CD8-positive, alpha-beta memory T cell (primary cell): ENCODE measurements around the gene UFC1. TPM values are rescaled to one million over a fixed set of nuclear protein-coding genes. Genes with fewer than 3 reads are reported as not detected.
A peak's percentile ranks its signal among the peaks of the same experiment; 100 is the strongest.

Experiments used
- CTCF ChIA-PET: fragments of 350-600 bp; sonication (Branson Sonifier 250); formaldehyde crosslinking; loops from one replicate; lab custom pipeline; 2021; ENCODE audit warnings: antibody characterized with exemption; lab: Charles Lee
- POLR2A ChIA-PET: fragments of 350-600 bp; sonication (Branson Sonifier 250); formaldehyde crosslinking; loops from one replicate; lab custom pipeline; 2021; ENCODE audit warnings: antibody characterized with exemption; lab: Charles Lee
- DNase-seq, 5 donors: peaks; one replicate each; pipeline versions ENCODE4 v3.0.0 to v3.0.0-alpha.2; 2020 to 2022; ENCODE audit warnings: mixed read lengths in 1 of 5
- H3K27ac ChIP-seq: one replicate; pipeline ENCODE4 v1.7.0; 2013; ENCODE audit warnings: low read depth, mild to moderate bottlenecking, low read length, moderate library complexity
- H3K27me3 ChIP-seq: 2 replicates; pipeline ENCODE4 v1.7.0; 2013; ENCODE audit warnings: low read length, mild to moderate bottlenecking; ENCODE audit not compliant: insufficient read depth, poor library complexity, severe bottlenecking
- H3K36me3 ChIP-seq: 2 replicates; pipeline ENCODE4 v1.7.0; 2013; ENCODE audit warnings: mild to moderate bottlenecking, low read length, moderate library complexity; ENCODE audit not compliant: insufficient read depth
- H3K4me1 ChIP-seq: 2 replicates; pipeline ENCODE4 v1.7.0; 2013; ENCODE audit warnings: mild to moderate bottlenecking, low read length, moderate library complexity; ENCODE audit not compliant: insufficient read depth
- H3K4me3 ChIP-seq: 2 replicates; pipeline ENCODE4 v1.7.0; 2013; ENCODE audit warnings: mild to moderate bottlenecking, low read length
- H3K9me3 ChIP-seq: 2 replicates; pipeline ENCODE4 v1.7.0; 2013; ENCODE audit warnings: mild to moderate bottlenecking, low read length
- H3K27ac Mint-ChIP-seq, 8 donors: one replicate each; pipeline ENCODE4 v1.8.0; 2020 to 2021; ENCODE audit warnings: mixed read lengths in 8 of 8, mild to moderate bottlenecking in 6 of 8, inconsistent platforms in 3 of 8, moderate library complexity in 3 of 8
- H3K27me3 Mint-ChIP-seq, 2 donors: one replicate each; pipeline ENCODE4 v1.8.0; 2020 to 2021; ENCODE audit warnings: mixed read lengths in 2 of 2, mild to moderate bottlenecking in 1 of 2, moderate library complexity in 1 of 2
- H3K36me3 Mint-ChIP-seq, 3 donors: one replicate each; pipeline ENCODE4 v1.8.0; 2020 to 2021; ENCODE audit warnings: mixed read lengths in 3 of 3, inconsistent platforms in 1 of 3, mild to moderate bottlenecking in 1 of 3
- H3K4me1 Mint-ChIP-seq, 3 donors: one replicate each; pipeline ENCODE4 v1.8.0; 2020 to 2021; ENCODE audit warnings: mixed read lengths in 3 of 3, inconsistent platforms in 1 of 3, mild to moderate bottlenecking in 1 of 3
- H3K4me3 Mint-ChIP-seq, 7 donors: one replicate each; pipeline ENCODE4 v1.8.0; 2020 to 2021; ENCODE audit warnings: mixed read lengths in 7 of 7, mild to moderate bottlenecking in 6 of 7, moderate library complexity in 4 of 7, inconsistent platforms in 2 of 7
- H3K9me3 Mint-ChIP-seq, 5 donors: one replicate each; pipeline ENCODE4 v1.8.0; 2020 to 2022; ENCODE audit warnings: mixed read lengths in 5 of 5, mild to moderate bottlenecking in 3 of 5, moderate library complexity in 2 of 5, inconsistent platforms in 1 of 5
- polyA plus RNA-seq: library from polyadenylated mRNA; unstranded; fragments of 300-500 nt; fragmentation: Illumina TruSeq; gene quantifications from one replicate; pipeline ENCODE4 v1.2.3, GENCODE V29; 2021
- total RNA-seq, 2 experiments: library from RNA; stranded (reverse); gene quantifications; one replicate each; pipeline ENCODE4 v1.2.3, GENCODE V29; 2021

Gene UFC1
- total and polyA plus RNA-seq, 3 experiments from 2014 or later: 109 to 174 (median 118) TPM

GRCh38 chr1:161171696-161172095 lies 17.9 kb downstream of the UFC1 start:
- POLR2A ChIA-PET: interaction anchor here (1.2 kb wide), 1 partner anchor 11 kb away, joined by 5 read pairs; no protein-coding TSS in a partner anchor

DNA sequence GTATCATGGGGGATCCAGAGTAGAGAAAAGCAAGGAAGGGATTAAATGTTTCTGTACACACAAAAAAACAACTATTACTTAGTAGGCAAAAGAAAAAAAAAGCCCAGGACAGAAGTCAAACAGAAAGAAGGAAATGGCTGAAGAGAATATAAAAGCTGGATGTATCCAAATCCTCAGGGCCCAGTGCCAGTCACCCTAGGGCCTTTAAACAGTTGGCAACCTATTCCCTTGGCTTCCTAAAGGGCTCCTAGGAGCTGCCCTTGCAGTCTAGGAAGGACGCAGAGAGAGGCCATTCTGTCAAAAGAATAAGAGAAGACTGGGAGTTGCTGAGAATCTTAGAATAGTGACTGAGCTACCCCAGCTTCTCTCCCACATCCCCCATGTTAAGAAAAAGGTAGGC lies 18.6 kb downstream of the UFC1 start:
- POLR2A ChIA-PET: no interaction called here
- CTCF ChIA-PET: no interaction called here
- peak overlapping the region in 4 of 8 donors; percentile 50 to 95 (median 79) for H3K27ac Mint-ChIP-seq

More at GRCh38 chr1:161171696-161172095, 17.9 kb downstream of the UFC1 start:
- peaks cover 49 to 67% (median 64%) of the 10 kb centered on the region in 3 donors for H3K4me1 Mint-ChIP-seq
- DNase-seq: no peak
- no peaks in the 10 kb centered on the region for H3K27me3 ChIP-seq
- CTCF ChIA-PET: interaction anchor here (0.9 kb wide), 1 partner anchor 134 kb away, joined by 3 read pairs; no protein-coding TSS in a partner anchor
- H3K4me1 ChIP-seq: peaks cover 20% of the 10 kb centered on the region
- H3K4me3 ChIP-seq: no peak overlapping the region
- no peak overlapping the region for H3K27ac ChIP-seq
- peaks cover 0 to 79% (median 17%) of the 10 kb centered on the region in 3 donors for H3K36me3 Mint-ChIP-seq
- H3K36me3 ChIP-seq: peaks cover 53% of the 10 kb centered on the region
- peak overlapping the region in 3 of 8 donors; percentile 21 to 70 (median 42) for H3K27ac Mint-ChIP-seq
- H3K9me3 Mint-ChIP-seq: no peaks in the 10 kb centered on the region
- peak overlapping the region in 1 of 7 donors; percentile 37 for H3K4me3 Mint-ChIP-seq
- H3K9me3 ChIP-seq: no peaks in the 10 kb centered on the region
- peaks cover 0 to 3% of the 10 kb centered on the region in 2 donors for H3K27me3 Mint-ChIP-seq

DNA sequence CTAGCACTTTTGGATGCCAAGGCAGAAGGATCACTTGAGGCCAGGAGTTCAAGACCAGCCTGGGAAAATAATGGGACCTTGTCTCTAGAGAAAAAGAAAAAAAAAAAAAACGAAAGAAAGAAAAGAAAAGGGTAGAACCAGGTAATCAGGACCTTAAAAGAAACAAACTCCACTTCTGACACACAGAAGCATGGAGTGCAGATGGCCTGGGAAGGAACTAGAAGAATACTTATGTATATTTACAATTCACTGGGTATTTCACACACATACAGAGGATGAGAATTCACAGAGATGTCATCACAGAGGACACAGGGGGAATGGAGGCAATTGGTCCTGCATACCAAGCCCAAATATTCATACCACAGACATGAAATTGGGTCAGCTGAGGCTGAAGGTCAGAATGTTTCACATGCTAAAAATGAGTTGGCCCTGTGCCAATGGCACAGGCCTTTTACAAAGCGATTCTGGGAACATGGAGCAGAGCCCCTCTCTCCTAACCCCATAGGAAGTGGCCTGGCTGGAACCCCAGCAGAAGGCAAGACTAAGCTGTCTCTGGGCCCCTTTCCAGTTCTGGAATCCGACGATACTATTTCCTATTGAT lies 19.1 kb downstream of the UFC1 start:
- Mint-ChIP-seq H3K27ac (peak overlapping the region in 5 of 8 donors; percentile 29 to 95 (median 66)), H3K4me3 (peak overlapping the region in 1 of 7 donors; percentile 77), H3K36me3 (peaks cover 0 to 82% (median 19%) of the 10 kb centered on the region in 3 donors), H3K4me1 (peaks cover 53 to 69% (median 65%) of the 10 kb centered on the region in 3 donors), H3K9me3 (no peaks in the 10 kb centered on the region), H3K27me3 (peaks cover 0 to 5% of the 10 kb centered on the region in 2 donors)
- peaks cover 53% of the 10 kb centered on the region for H3K36me3 ChIP-seq
- H3K9me3 ChIP-seq: no peaks in the 10 kb centered on the region
- ChIA-PET POLR2A (no interaction called here), CTCF (no interaction called here)
- H3K4me3 ChIP-seq: no peak overlapping the region
- no peaks in the 10 kb centered on the region for H3K27me3 ChIP-seq
- H3K4me1 ChIP-seq: peaks cover 18% of the 10 kb centered on the region
- H3K27ac ChIP-seq: no peak overlapping the region
- no peak for DNase-seq

More for the DNA sequence above, 18.6 kb downstream of the UFC1 start:
- no peaks in the 10 kb centered on the region for H3K9me3 ChIP-seq
- Mint-ChIP-seq H3K36me3 (peaks cover 0 to 82% (median 19%) of the 10 kb centered on the region in 3 donors), H3K4me1 (peaks cover 50 to 67% (median 63%) of the 10 kb centered on the region in 3 donors), H3K27me3 (peaks cover 0 to 5% of the 10 kb centered on the region in 2 donors), H3K9me3 (no peaks in the 10 kb centered on the region), H3K4me3 (peak overlapping the region in 1 of 7 donors; percentile 77)
- no peak for DNase-seq
- H3K4me3 ChIP-seq: no peak overlapping the region
- peaks cover 53% of the 10 kb centered on the region for H3K36me3 ChIP-seq
- H3K4me1 ChIP-seq: peaks cover 15% of the 10 kb centered on the region
- no peaks in the 10 kb centered on the region for H3K27me3 ChIP-seq
- no peak overlapping the region for H3K27ac ChIP-seq

GRCh38 chr1:161173711-161174110 lies 19.9 kb downstream of the UFC1 start:
- H3K27ac Mint-ChIP-seq: peak overlapping the region in 3 of 8 donors; percentile 19 to 80 (median 62)
- peaks cover 0 to 78% (median 21%) of the 10 kb centered on the region in 3 donors for H3K36me3 Mint-ChIP-seq
- Histone ChIP-seq H3K27ac (no peak overlapping the region), H3K27me3 (no peaks in the 10 kb centered on the region), H3K9me3 (no peaks in the 10 kb centered on the region), H3K36me3 (peaks cover 53% of the 10 kb centered on the region), H3K4me1 (peaks cover 23% of the 10 kb centered on the region), H3K4me3 (no peak overlapping the region)
- peak overlapping the region in 1 of 7 donors; percentile 45 for H3K4me3 Mint-ChIP-seq
- ChIA-PET CTCF (no interaction called here), POLR2A (no interaction called here)
- H3K9me3 Mint-ChIP-seq: no peaks in the 10 kb centered on the region
- H3K27me3 Mint-ChIP-seq: peaks cover 0 to 5% of the 10 kb centered on the region in 2 donors
- DNase-seq: no peak
- peaks cover 51 to 69% (median 65%) of the 10 kb centered on the region in 3 donors for H3K4me1 Mint-ChIP-seq

GRCh38 chr1:161174911-161175310 lies 21.1 kb downstream of the UFC1 start:
- Histone ChIP-seq H3K9me3 (no peaks in the 10 kb centered on the region), H3K4me3 (no peak overlapping the region), H3K27ac (no peak overlapping the region), H3K36me3 (peaks cover 48% of the 10 kb centered on the region), H3K4me1 (peaks cover 23% of the 10 kb centered on the region), H3K27me3 (no peaks in the 10 kb centered on the region)
- H3K4me1 Mint-ChIP-seq: peaks cover 52 to 68% (median 64%) of the 10 kb centered on the region in 3 donors
- no peaks in the 10 kb centered on the region for H3K9me3 Mint-ChIP-seq
- H3K4me3 Mint-ChIP-seq: peak overlapping the region in 5 of 7 donors; percentile 32 to 100 (median 97)
- peak overlapping the region in 5 of 8 donors; percentile 57 to 100 (median 77) for H3K27ac Mint-ChIP-seq
- ChIA-PET POLR2A (no interaction called here), CTCF (interaction anchor here (3.3 kb wide), 1 partner anchor 9 kb away, joined by 17 read pairs; the partner anchor contains the start of gene PPOX)
- H3K27me3 Mint-ChIP-seq: peaks cover 0 to 5% of the 10 kb centered on the region in 2 donors
- H3K36me3 Mint-ChIP-seq: peaks cover 0 to 71% (median 17%) of the 10 kb centered on the region in 3 donors
- DNase-seq: no peak

- Mint-ChIP-seq H3K9me3 (no peaks in the 10 kb centered on the region), H3K27ac (peak overlapping the region; percentile 93 to 100 (median 99)), H3K4me3 (peak overlapping the region; percentile 95 to 100 (median 100)), H3K36me3 (peaks cover 0 to 64% (median 15%) of the 10 kb centered on the region in 3 donors), H3K4me1 (peaks cover 61 to 78% (median 74%) of the 10 kb centered on the region in 3 donors), H3K27me3 (peaks cover 0 to 5% of the 10 kb centered on the region in 2 donors)
- no peaks in the 10 kb centered on the region for H3K9me3 ChIP-seq
- peaks cover 33% of the 10 kb centered on the region for H3K4me1 ChIP-seq
- CTCF ChIA-PET: interaction anchor here (1.0 to 3.3 kb wide), 6 partner anchors 10 to 214 kb away, joined by 3 to 17 read pairs (median 6); partner anchors contain the start of genes PPOX, TOMM40L and UFC1
- peak overlapping the region; percentile 98 for H3K4me3 ChIP-seq
- H3K27me3 ChIP-seq: no peaks in the 10 kb centered on the region
- no peak for DNase-seq
- peaks cover 42% of the 10 kb centered on the region for H3K36me3 ChIP-seq
- POLR2A ChIA-PET: interaction anchor here (1.2 to 2.1 kb wide), 2 partner anchors 8 to 10 kb away, joined by 5 to 15 read pairs; partner anchors contain the start of gene PPOX
- peak overlapping the region; percentile 89 for H3K27ac ChIP-seq
Measured at GRCh38 chr1:161175771-161176453, 22.1 kb downstream of the UFC1 start.

DNA sequence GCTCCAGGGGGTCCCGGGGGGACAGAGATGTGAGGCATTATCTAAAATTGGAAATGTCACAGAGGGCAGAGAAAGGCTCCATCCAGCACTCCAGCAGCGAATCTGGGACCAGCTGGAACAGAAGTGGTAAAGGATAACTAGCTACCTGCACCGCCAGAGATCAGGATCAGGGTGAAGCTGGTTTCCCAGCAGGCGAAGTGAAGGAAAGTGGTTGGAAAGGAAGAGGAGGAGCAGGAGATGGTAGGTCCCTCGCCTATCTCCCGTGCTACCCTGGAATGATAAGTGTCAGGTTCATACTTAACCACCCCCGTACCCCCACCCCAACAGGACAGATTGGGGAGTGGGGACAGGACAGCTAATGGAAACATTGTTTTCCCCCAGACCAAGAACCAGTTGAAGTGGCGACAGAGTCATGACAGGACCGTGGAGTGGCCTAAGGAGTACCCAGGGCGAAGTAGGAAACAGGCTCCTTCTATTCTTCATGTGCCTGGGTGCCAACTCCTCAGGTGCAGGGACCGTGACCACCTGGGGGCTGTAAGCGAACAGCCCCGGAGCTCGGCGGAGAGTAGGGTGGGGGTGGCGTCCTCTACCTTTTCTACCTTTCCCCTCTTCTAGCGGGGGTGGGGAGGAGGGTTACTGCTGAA lies 22.8 kb downstream of the UFC1 start:
- H3K27ac Mint-ChIP-seq: peak overlapping the region; percentile 93 to 100 (median 99)
- peaks cover 0 to 57% (median 13%) of the 10 kb centered on the region in 3 donors for H3K36me3 Mint-ChIP-seq
- Histone ChIP-seq H3K4me1 (peaks cover 40% of the 10 kb centered on the region), H3K27ac (peak overlapping the region; percentile 89), H3K27me3 (no peaks in the 10 kb centered on the region), H3K9me3 (no peaks in the 10 kb centered on the region), H3K36me3 (peaks cover 35% of the 10 kb centered on the region), H3K4me3 (peak overlapping the region; percentile 98)
- H3K4me1 Mint-ChIP-seq: peaks cover 62 to 85% (median 80%) of the 10 kb centered on the region in 3 donors
- ChIA-PET POLR2A (interaction anchor here (1.0 to 2.1 kb wide), 5 partner anchors 9 to 49 kb away, joined by 3 to 15 read pairs (median 5); partner anchors contain the start of genes NDUFS2, PPOX, TOMM40L and UFC1), CTCF (interaction anchor here (1.0 to 3.3 kb wide), 8 partner anchors 10 to 213 kb away, joined by 3 to 17 read pairs (median 4); partner anchors contain the start of genes PPOX, TOMM40L and UFC1)
- peak overlapping the region; percentile 95 to 100 (median 100) for H3K4me3 Mint-ChIP-seq
- peaks cover 0 to 5% of the 10 kb centered on the region in 2 donors for H3K27me3 Mint-ChIP-seq
- no peaks in the 10 kb centered on the region for H3K9me3 Mint-ChIP-seq
- DNase-seq: no peak
